Epithelial cell of esophagus (primary cell): Measurements from ENCODE around the gene TIE1.

ENCODE experiments used
- DNase-seq: peaks from one replicate; pipeline ENCODE4 v3.0.0; 2010; ENCODE audit warnings: low read depth
- H3K4me3 ChIP-seq: 2 replicates; pipeline ENCODE4 v1.5.1; 2011; ENCODE audit warnings: mild to moderate bottlenecking, low read length, control low read depth
- TF ChIP-seq, protein P1 (sequence below): IDR thresholded peaks from 2 replicates; pipeline ENCODE4 v1.5.1; 2011; ENCODE audit warnings: low read depth, mild to moderate bottlenecking, low read length, control low read depth, inconsistent platforms; ENCODE audit not compliant: insufficient read depth; ENCODE audit errors: missing control alignments

The TIE1 gene

DNA sequence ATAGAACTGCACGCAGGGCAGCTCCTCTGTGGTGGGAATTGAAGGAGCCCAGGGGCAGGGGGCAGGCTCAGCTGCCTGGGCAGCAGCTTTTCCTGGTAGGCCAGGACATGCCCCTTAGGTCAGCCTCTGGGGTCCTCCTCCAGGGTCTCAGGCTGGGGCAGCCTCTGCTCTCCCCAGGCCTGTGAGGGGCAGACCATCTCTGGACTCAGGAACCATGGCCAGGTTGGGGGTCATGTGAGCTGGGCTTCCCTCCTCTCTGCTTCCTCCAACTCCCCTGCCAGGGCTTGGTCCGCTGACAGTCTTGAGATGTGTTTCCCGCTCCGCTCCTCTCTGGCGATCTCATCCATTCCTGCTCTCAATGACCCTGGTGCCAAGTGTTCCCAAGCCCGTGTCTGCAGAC is 21.1 kb upstream of the TIE1 start:
- H3K4me3 ChIP-seq = no peak overlapping the region
- no peak for DNase-seq
- TF ChIP-seq, protein P1, sequence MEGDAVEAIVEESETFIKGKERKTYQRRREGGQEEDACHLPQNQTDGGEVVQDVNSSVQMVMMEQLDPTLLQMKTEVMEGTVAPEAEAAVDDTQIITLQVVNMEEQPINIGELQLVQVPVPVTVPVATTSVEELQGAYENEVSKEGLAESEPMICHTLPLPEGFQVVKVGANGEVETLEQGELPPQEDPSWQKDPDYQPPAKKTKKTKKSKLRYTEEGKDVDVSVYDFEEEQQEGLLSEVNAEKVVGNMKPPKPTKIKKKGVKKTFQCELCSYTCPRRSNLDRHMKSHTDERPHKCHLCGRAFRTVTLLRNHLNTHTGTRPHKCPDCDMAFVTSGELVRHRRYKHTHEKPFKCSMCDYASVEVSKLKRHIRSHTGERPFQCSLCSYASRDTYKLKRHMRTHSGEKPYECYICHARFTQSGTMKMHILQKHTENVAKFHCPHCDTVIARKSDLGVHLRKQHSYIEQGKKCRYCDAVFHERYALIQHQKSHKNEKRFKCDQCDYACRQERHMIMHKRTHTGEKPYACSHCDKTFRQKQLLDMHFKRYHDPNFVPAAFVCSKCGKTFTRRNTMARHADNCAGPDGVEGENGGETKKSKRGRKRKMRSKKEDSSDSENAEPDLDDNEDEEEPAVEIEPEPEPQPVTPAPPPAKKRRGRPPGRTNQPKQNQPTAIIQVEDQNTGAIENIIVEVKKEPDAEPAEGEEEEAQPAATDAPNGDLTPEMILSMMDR = no peak

DNA sequence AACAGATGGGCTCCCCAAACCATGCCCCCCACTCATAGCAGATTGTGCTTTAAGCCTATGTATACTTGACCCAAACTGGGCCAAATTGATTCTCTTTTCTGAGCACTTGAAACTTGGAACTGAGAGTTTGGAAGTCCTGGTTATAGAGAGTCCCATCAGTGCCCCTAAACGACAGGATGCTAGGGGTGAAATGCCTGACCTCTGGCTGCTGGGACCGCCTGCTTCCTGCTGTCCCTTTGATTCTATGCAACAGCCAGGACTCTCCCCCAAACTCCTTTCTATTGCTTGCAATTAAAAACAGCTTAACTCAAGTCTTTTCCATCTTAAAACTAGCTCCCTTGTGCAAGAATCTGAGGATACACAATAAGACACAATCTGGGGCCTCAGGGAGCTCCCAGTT is 20.1 kb upstream of the TIE1 start:
- TF ChIP-seq, protein P1 = no peak
- DNase-seq = no peak
- H3K4me3 ChIP-seq = no peak overlapping the region

DNA sequence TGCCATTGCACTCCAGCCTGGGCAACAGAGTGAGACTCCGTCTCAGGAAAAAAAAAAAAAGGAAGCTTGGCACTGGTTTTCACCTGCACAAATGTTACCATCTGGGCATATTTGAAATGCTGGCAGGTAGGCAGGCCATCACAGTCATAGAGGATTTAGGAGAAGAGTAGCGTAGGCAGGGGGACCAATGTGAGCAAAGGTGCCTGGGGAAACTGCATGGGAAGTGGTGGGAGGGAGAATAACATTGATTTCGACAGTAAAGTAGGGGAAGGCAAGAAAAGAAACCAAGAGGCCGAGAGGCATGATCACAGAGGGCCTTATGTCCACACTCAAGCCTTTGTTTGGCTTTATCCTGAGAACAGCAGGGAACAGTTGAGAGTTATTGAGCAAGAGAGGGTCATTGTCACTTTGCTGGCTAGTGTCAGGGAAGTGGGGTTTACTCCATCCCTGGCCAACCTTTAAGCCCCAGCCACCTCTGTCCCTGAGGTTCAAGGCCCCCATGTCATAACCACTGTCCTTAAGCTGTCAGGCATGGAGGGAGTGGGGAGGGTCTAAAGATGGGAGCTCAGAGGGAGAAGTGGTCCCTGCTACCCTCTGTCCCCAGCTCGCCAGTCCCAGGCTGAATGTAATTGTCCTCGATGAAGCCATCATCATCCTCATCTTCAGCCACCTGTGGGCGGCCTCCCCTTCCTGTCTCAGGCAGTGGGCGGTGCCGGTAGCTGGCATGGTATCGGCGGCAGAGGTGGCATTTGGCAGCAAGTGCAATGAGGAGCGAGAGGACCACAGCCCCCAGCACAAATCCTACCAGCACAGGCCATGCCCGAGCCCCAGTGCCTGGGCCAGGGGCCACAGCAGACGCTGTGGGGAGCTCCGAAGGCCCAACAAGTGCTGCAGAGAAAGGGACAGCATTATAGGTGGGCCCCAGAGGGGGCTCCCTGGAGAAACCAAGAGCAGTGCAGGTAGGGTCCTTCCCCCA is 18.3 kb upstream of the TIE1 start:
- TF ChIP-seq, protein P1 = no peak
- H3K4me3 ChIP-seq = no peak overlapping the region
- DNase-seq = no peak

DNA sequence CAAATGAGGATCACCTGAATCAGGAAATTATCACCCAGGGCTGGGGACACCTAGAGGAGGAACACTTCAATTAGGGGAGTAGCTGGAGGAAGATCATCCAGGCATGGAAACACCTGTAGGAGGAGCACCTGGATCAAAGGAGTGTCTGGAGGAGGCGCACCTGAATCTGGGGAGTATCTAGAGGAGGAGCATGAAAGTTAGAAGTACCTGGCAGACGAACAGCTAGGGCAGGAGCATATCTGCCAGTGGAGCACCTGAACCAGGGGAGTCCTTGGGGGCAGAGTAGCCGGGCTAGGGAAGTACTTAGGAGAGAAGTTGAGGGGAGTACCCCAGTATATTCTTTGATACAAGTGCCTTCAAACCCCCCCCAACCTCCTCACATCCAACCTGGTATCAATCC is 16.7 kb upstream of the TIE1 start:
- no peak overlapping the region for H3K4me3 ChIP-seq
- TF ChIP-seq, protein P1 = no peak
- no peak for DNase-seq

DNA sequence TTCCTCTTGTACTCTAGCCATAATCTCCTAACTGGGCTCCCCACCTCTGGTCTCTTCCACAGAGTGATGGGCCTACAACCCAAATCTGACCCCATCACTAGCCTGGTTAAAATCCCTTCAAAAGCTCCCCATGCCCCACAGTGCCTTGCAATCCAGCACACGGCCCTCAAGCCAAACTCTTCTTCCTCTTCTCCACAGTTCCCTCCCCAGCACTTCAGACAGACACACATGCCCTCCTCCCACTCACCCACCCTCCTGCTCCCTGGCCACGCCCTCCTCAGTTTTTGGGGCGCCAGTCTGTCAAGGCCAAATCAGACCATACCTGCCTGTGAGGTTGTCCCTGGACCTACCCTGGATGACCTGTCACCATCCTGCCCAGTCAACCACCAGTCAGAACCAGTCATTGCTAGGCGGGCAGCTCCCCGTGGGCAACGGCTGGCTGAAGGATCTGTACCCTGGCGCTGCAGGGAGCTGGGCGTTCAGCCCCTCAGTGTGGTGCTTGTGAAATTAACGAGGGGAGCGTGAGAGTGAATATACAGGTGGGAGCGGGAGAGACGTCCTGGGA is 16.2 kb upstream of the TIE1 start:
- DNase-seq = no peak
- peak overlapping the region; percentile 79 for H3K4me3 ChIP-seq

DNA sequence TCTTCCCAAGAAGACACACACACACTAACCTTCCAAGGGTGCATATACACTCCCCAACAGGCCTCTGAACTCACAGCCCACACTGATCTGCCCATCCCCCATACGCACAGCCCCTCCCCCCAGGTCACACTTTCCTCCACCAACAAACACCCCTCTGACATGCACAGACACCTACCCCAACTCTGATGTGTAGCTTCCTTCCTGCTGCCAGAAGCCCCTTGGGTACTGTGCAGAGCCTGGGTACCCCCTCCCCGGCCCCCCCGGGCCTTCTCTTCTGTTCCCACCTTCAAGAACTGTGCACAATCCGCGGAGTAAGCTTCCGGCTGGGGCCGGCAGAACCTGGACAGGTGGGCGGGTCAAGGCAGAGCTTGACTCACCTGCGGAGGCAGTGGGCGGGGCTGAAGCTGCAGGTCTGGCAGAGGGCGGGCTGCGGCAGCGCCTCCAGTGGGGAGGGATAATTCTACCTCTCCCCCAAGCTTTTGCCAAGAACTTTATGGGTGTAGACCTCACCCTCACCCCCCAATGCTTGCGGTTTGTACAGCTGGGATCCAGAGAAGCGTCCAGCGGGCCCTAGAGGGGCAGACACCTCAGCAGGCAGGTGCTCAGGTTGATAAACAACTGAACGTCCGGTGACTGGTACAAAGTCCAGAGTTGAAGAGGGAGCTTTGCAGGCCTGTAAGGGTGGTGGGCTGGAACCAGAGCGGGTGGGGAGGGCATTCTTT is 15.4 kb upstream of the TIE1 start, which contains the start of gene C1orf210:
Gene C1orf210 (minus strand): TSS at position 313 of the 722 bp plus-strand sequence. CDS start 2,311 bp downstream, outside the sequence.
- TF ChIP-seq, protein P1 = peak; percentile 72
- peak; percentile 94 for DNase-seq
- peak within 1 kb of the TSS; percentile 79 for H3K4me3 ChIP-seq

More for the DNA sequence above, 16.2 kb upstream of the TIE1 start:
- TF ChIP-seq, protein P1 = no peak
